SH-SY5Y (cell line): ENCODE measurements around the gene SBNO2.

Source experiments
- GATA2 ChIP-seq: IDR thresholded peaks from 2 replicates; pipeline ENCODE4 v1.6.1; 2011; ENCODE audit warnings: mild to moderate bottlenecking, low read depth, low read length
- GATA3 ChIP-seq: IDR thresholded peaks from 2 replicates; pipeline ENCODE4 v1.6.1; 2011; ENCODE audit warnings: low read depth, mild to moderate bottlenecking, low read length, moderate library complexity

DNA sequence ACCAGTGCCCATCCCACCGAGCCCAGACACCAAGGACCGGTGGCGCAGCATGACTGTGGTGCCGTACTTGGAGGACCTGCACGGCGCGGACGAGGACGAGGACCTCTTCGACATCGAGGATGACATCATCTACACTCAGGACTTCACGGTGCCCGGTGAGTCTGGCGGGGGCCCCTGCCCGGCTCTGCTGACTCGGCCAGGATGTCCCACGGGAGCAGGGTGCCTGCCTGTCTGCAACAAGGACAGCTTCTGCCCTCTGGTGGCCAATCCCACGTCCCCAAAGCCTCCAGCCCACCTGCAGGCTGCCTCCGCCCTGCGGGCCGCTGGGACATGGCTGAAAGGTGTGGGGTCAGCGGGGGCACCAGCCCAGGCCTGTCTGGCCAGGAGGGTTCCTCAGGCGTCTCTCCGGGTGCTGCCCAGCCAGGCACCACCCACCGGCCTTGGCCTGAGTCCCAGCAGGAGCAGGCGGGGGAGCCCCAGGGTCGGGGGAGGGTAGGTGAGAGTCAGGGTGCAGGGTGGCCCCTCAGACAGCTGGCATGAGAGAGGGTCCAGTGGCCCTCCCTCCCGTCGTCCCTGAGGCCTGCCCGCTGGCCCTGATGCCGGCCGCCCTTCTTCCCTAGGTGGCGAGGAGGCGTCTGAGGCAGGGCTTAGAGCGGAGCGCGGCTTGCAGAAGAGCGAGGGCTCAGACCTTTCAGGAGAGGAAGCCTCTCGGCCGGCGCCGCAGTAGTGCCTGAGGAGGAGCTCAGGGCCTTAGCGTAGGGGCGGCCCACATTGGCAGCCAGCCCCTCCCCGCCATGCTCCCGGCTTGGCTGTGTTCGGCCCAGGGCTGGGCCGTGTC, 49.2 kb upstream of the SBNO2 start:
- no peak for TF ChIP-seq GATA3
- no peak for TF ChIP-seq GATA2
